ENCODE results near the gene MDGA2.
"Not testable (repeated sequence)": the region's sequence is repeated elsewhere in the genome, so short reads cannot be mapped to it uniquely, and the experiment has no call there.

Gene MDGA2

GRCh38 chr14:47235619-47236018 lies 439.8 kb downstream of the MDGA2 start:
- DNase-seq (ENCODE audit: low spot score): no peak

GRCh38 chr14:47226877-47227520 lies 448.4 kb downstream of the MDGA2 start:
- DNase-seq (ENCODE audit: low spot score): no peak

- no peak for DNase-seq (ENCODE audit: low spot score)
Observed at GRCh38 chr14:47223656-47224055, 451.7 kb downstream of the MDGA2 start.

GRCh38 chr14:47220096-47220495 lies 455.3 kb downstream of the MDGA2 start:
- DNase-seq (ENCODE audit: low spot score): no peak

- DNase-seq (ENCODE audit: low spot score): no peak
Observed at GRCh38 chr14:47211263-47211662, 464.1 kb downstream of the MDGA2 start.

GRCh38 chr14:47210099-47210498 lies 465.3 kb downstream of the MDGA2 start:
- no peak for DNase-seq (ENCODE audit: low spot score)

- DNase-seq (ENCODE audit: low spot score): no peak
Observed at GRCh38 chr14:47208434-47208833, 467.0 kb downstream of the MDGA2 start.

- no peak for DNase-seq (ENCODE audit: low spot score)
Observed at GRCh38 chr14:47207617-47208016, 467.8 kb downstream of the MDGA2 start.

- DNase-seq (ENCODE audit: low spot score): no peak
Observed at GRCh38 chr14:47200740-47201139, 474.7 kb downstream of the MDGA2 start.

GRCh38 chr14:47195582-47195981 lies 479.8 kb downstream of the MDGA2 start:
- no peak for DNase-seq (ENCODE audit: low spot score)

GRCh38 chr14:47194055-47194454 lies 481.4 kb downstream of the MDGA2 start:
- DNase-seq (ENCODE audit: low spot score): peak; percentile 8

- not testable (repeated sequence) for DNase-seq (ENCODE audit: low spot score)
Observed at GRCh38 chr14:47192203-47192602, 483.2 kb downstream of the MDGA2 start.

- DNase-seq (ENCODE audit: low spot score): no peak
Observed at GRCh38 chr14:47191700-47192099, 483.7 kb downstream of the MDGA2 start.

- DNase-seq (ENCODE audit: low spot score): no peak
Observed at GRCh38 chr14:47189911-47190484, 485.4 kb downstream of the MDGA2 start.

- no peak for DNase-seq (ENCODE audit: low spot score)
Observed at GRCh38 chr14:47186486-47186885, 488.9 kb downstream of the MDGA2 start.

GRCh38 chr14:47179906-47180305 lies 495.5 kb downstream of the MDGA2 start:
- DNase-seq (ENCODE audit: low spot score): no peak

- not testable (repeated sequence) for DNase-seq (ENCODE audit: low spot score)
Observed at GRCh38 chr14:47171896-47172295, 503.5 kb downstream of the MDGA2 start.

GRCh38 chr14:47167402-47167801 lies 508.0 kb downstream of the MDGA2 start:
- no peak for DNase-seq (ENCODE audit: low spot score)

GRCh38 chr14:47155395-47155794 lies 520.0 kb downstream of the MDGA2 start:
- DNase-seq (ENCODE audit: low spot score): no peak

- DNase-seq (ENCODE audit: low spot score): no peak
Observed at GRCh38 chr14:47154276-47154797, 521.1 kb downstream of the MDGA2 start.

- no peak for DNase-seq (ENCODE audit: low spot score)
Observed at GRCh38 chr14:47153746-47154145, 521.7 kb downstream of the MDGA2 start.

GRCh38 chr14:47150267-47150666 lies 525.1 kb downstream of the MDGA2 start:
- DNase-seq (ENCODE audit: low spot score): no peak

- no peak for DNase-seq (ENCODE audit: low spot score)
Observed at GRCh38 chr14:47149326-47149725, 526.1 kb downstream of the MDGA2 start.

GRCh38 chr14:47148686-47149085 lies 526.7 kb downstream of the MDGA2 start:
- no peak for DNase-seq (ENCODE audit: low spot score)

Measured in AG20443 (cell line).